ENCODE results near the gene CCS.

Gene CCS

GRCh38 chr11:66625752-66626149, 32.8 kb downstream of the CCS start:
- Histone ChIP-seq H3K36me3 (ENCODE audit: control insufficient read depth in 2 of 2, insufficient read depth in 1 of 2, low read length in 2 of 2) (peaks cover 16 to 97% of the 10 kb centered on the region in 2 experiments; a peak in 2 of 3 replicates), H3K9me3 (ENCODE audit: control insufficient read depth, insufficient read depth, low read depth, low read length) (no peaks in the 10 kb centered on the region), H3K4me3 (ENCODE audit: low read depth, low read length) (no peak overlapping the region), H3K4me1 (ENCODE audit: control insufficient read depth, insufficient read depth, low read length) (0 out of 2 replicates have a peak, but pooled peaks cover 3% of the 10 kb centered on the region), H3K27ac (ENCODE audit: extremely low read depth, low read depth, low read length) (no peak overlapping the region)
- ChIA-PET CTCF (interaction anchor here (1.7 kb wide), 1 partner anchor 33 kb away, joined by 4 read pairs; the partner anchor contains the start of genes CCDC87 and CCS), POLR2A (interaction anchor here (2.7 to 7.0 kb wide), 2 partner anchors 9 to 12 kb away, joined by 15 to 42 read pairs; partner anchors contain the start of genes RBM14 and RBM4)
- TF ChIP-seq ZNF830 (tag by site-specific recombination; IDR thresholded peaks at IDR 0.05; ENCODE audit: low read depth) (no peak), ZNF280D (tag by site-specific recombination; IDR thresholded peaks at IDR 0.05) (no peak), ZBTB10 (tag by site-specific recombination; IDR thresholded peaks at IDR 0.05) (no peak), ZFP41 (tag by site-specific recombination; IDR thresholded peaks at IDR 0.05; ENCODE audit: borderline replicate concordance) (no peak), ZNF138 (tag by site-specific recombination; IDR thresholded peaks at IDR 0.05; ENCODE audit: borderline replicate concordance) (no peak), ZNF426 (tag by site-specific recombination; IDR thresholded peaks at IDR 0.05) (no peak), ZFP3 (tag by site-specific recombination; IDR thresholded peaks at IDR 0.05; ENCODE audit: low read depth) (no peak), ZNF791 (tag by site-specific recombination; IDR thresholded peaks at IDR 0.05) (no peak), PRDM2 (tag by site-specific recombination; IDR thresholded peaks at IDR 0.05; ENCODE audit: borderline replicate concordance) (no peak)

GRCh38 chr11:66626382-66626781, 33.4 kb downstream of the CCS start:
- Histone ChIP-seq H3K4me3 (ENCODE audit: low read depth, low read length) (no peak overlapping the region), H3K4me1 (ENCODE audit: control insufficient read depth, insufficient read depth, low read length) (no peaks in the 10 kb centered on the region), H3K27ac (ENCODE audit: extremely low read depth, low read depth, low read length) (no peak overlapping the region), H3K36me3 (ENCODE audit: control insufficient read depth in 2 of 2, insufficient read depth in 1 of 2, low read length in 2 of 2) (peaks cover 10 to 93% of the 10 kb centered on the region in 2 experiments; a peak in 2 of 3 replicates), H3K9me3 (ENCODE audit: control insufficient read depth, insufficient read depth, low read depth, low read length) (no peaks in the 10 kb centered on the region)
- ChIA-PET CTCF (no interaction called here), POLR2A (interaction anchor here (2.7 to 7.0 kb wide), 3 partner anchors 9 to 12 kb away, joined by 15 to 42 read pairs (median 33); partner anchors contain the start of genes RBM14 and RBM4)
- TF ChIP-seq ZBTB44 (tag by site-specific recombination; IDR thresholded peaks at IDR 0.05) = no peak
- no peak for TF ChIP-seq PRDM2 (tag by site-specific recombination; IDR thresholded peaks at IDR 0.05; ENCODE audit: borderline replicate concordance)
- TF ChIP-seq KLF10 (tag by site-specific recombination; IDR thresholded peaks at IDR 0.05) = no peak
- TF ChIP-seq ZNF600 (tag by site-specific recombination; IDR thresholded peaks at IDR 0.05) = no peak
- TF ChIP-seq MZF1 (tag by site-specific recombination; IDR thresholded peaks at IDR 0.05; ENCODE audit: borderline replicate concordance) = no peak
